Left ventricle myocardium superior (tissue), 1 donor: ENCODE results near the gene CLDN10. TPM values are rescaled to one million over a fixed set of nuclear protein-coding genes. Genes with fewer than 3 reads are reported as not detected.
"Not testable (repeated sequence)": the region's sequence is repeated elsewhere in the genome, so short reads cannot be mapped to it uniquely, and the experiment has no call there.

ENCODE experiments used
- ATAC-seq: fragments of 200-7000 bp; cut with Tn5 transposase; one replicate; pipeline ENCODE4 v1.9.1; 2020; ENCODE audit warnings: mild to moderate bottlenecking, moderate library complexity
- DNase-seq: peaks from one replicate; pipeline ENCODE4 v3.0.0-alpha.2; 2020
- intact Hi-C: fragments of 100-400 bp; cut with micrococcal nuclease; formaldehyde crosslinking; loops from one replicate; pipeline ENCODE4 v1.11.0; 2022
- long read RNA-seq: library from polyadenylated mRNA; unstranded; transcript quantifications from one replicate; pipeline ENCODE4 v2.0.0, GENCODE V29; 2021
- total RNA-seq: library from RNA; stranded (reverse); fragmentation: NEBNext Ultra II Directional; extraction: Animal tissue kit (Norgen Biotek cat#: 25700); gene quantifications from one replicate; pipeline ENCODE4 v1.2.1, GENCODE V29; 2021
- donor health status: DM: no; HTN: yes; CAD: no; lungs with severe emphysema.

Gene CLDN10
- total RNA-seq = not detected
- long read RNA-seq = 0 reads

- ATAC-seq (peak; percentile 27), DNase-seq (no peak)
- intact Hi-C loops = no loop called here
Observed at GRCh38 chr13:95552539-95553441, at the start of gene CLDN10. Gene CLDN10 (plus strand): TSS chr13:95552720. CDS start chr13:95552754, 34 bp downstream.

DNA sequence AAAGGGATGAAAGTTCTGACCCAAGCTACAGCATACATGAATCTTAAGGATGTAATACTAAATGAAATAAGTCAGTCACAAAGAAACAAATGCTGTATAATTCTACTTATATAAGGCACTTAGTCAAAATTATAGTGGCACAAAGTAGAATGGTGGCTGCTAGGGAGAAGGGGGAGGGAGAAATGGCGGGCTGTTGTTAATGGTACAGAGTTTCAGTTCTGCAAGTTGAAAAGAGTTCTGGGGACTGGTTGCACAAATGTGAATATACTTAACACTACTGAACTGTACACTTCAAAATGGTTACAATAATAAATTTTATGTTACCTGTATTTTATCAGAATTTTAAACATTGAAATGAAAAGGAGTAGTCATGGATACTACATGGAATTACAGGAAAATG lies 48.9 kb upstream of the CLDN10 start:
- no peak for DNase-seq
- no peak for ATAC-seq
- intact Hi-C loops = no loop called here

GRCh38 chr13:95505265-95505664 lies 47.3 kb upstream of the CLDN10 start:
- DNase-seq (no peak), ATAC-seq (peak; percentile 78)
- intact Hi-C loops = no loop called here

DNA sequence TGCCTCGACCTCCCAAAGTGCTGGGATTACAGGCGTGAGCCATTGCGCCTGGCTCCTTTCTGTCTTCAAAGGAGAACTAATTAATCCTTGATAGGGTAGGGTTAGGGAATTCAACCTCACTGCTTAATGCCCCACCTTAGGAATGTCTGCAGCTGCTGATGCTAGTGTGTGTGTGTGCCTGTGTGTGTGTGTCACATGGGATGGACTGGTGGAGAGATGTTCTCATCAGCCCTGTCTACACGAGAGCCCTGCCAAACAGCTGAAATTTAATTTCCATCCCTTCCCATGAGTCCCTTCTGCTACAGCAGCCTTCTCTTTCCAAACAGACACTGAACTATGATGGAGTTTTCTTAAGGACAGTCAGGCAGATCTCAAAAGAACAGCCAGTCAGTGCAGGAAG lies 46.5 kb upstream of the CLDN10 start:
- no peak for DNase-seq

DNA sequence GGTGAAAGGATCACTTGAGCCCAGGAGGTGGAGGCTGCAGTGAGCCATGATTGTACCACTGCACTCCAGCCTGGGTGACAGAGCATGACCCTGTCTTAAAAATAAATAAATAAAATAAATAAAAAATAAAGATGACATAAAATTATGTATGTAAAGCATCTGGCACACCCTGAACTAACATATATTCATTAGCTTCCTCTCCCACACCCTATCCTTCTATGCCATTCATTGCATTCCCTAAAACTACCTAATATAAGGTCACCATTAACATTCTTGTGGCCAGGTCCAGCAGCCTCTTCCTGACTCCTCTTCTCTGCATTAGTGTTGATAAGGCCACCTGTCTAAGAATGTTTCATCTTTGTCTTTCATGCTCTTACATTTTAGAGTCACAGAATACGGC lies 44.5 kb upstream of the CLDN10 start:
- no peak for DNase-seq
- no peak for ATAC-seq
- intact Hi-C loops = no loop called here

More for the DNA sequence above, 46.5 kb upstream of the CLDN10 start:
- intact Hi-C loops = no loop called here
- no peak for ATAC-seq

DNA sequence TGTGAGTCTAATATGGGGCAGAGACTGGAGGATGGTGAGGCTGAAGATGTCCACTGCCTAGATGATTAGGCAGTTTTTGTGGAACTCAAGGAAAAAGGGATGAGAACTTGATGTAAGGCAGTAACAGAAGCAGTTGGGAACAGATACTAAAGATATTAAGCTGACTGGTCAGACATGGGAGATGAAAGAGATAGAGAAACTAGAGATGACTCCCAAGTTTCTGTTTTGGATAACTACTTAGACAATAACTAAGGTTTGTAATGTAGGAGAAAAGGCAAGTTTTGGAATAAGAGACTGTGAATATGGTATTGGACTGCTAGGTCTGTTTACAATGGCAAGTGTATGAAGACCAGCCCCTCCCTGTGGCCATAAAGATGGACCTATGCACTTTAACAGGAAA lies 43.5 kb upstream of the CLDN10 start:
- DNase-seq = no peak
- no peak for ATAC-seq
- intact Hi-C loops = no loop called here

DNA sequence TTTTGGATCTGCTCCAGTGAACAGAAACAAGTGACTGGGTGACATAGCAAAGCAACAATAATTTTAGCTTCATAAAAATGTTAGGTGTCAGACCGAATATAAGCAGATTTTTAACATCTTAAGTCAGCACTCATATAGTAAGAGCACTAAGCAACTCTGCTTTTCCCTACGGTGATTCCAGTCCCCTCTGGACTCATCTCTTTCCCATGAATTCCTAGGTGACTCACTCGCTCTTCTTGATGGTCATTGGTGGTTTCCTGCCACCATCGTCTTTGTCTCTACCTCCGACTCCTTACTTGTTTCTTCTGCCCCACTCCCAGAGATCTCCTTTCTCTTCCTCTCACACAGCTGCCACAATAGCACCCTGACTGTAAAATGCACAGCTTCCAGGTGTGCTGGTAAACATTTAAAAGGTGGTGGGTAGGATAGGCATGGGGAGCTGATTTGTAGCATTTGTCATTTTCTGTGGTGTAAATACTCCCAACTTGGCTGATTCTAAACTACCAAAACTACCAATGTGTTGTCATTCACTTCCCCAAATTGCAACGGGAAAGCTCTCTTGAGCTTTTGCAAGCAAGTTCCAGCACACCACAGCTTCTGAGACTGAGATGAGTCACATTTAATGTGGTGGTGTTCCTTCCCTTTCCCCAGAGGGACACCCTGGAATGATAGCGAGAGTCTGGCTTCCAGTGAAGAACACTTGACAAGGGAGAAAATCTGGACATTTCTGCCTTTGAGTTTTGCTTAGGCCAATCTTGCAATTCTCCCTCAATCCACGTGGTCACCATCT lies 42.8 kb upstream of the CLDN10 start:
- DNase-seq (no peak), ATAC-seq (no peak)
- intact Hi-C loops = no loop called here

DNA sequence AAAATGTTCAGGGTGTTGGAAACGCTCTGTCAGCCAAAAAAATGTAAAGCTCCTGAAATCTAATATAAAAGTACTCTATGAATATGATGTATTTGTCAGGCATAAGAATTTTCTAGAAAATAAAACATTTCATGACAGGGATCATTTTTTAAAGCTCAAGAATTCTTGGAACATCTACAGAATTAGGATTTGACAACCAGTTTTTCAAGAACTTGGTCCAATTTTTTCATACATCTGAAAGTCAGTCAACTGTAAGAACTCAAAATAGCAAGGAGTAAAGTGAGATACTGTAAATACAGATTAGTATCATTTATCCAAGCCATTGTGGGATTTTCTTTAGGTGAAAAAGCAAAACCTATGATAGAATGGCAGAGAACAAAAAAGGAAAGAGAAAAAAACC lies 41.6 kb upstream of the CLDN10 start:
- ATAC-seq (no peak), DNase-seq (no peak)
- intact Hi-C loops = no loop called here

- DNase-seq = no peak
- ATAC-seq = no peak
- intact Hi-C loops = no loop called here
Observed at GRCh38 chr13:95512424-95512823, 40.1 kb upstream of the CLDN10 start.

- DNase-seq (no peak), ATAC-seq (no peak)
- intact Hi-C loops = no loop called here
Observed at GRCh38 chr13:95512957-95513356, 39.6 kb upstream of the CLDN10 start.

GRCh38 chr13:95515606-95516005 lies 36.9 kb upstream of the CLDN10 start:
- DNase-seq, ATAC-seq, intact Hi-C loops: not testable (repeated sequence)

DNA sequence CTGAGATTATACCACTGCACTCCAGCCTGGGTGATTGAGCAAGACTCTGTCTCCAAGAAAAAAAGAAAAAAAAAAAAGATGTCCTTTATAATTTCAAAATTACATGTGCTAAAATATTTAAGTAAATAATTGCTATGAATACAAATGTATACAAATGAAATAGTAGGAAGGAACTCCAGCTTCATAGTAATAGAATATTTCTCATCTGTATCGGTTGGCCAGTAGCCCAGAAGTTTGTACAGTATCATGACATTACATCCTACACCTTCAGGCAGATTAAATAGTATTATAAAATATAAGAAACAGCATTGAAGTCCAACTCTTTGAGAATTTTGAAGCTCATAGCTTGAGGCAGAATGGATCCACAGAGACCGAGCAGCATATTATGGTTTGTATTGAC lies 36.5 kb upstream of the CLDN10 start:
- DNase-seq (no peak), ATAC-seq (no peak)
- intact Hi-C loops = no loop called here

DNA sequence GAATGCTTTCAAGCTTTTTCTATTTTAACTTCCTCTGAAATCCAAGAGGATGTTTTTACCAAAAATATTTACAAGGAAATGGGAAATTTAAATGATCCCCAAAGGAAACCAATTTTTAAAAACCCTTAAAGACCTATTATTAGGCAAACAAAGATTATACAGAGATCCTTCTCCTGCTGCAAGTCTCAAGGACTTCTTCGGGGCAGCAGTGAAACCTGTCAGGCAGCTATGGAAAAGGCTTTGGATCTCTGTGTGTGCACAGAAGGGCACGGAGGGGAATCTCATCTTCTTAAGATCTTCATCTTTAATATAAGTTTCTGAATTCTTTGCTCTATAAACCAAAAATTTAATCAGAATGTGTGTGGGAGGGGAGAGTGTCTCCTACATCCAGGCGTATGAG lies 36.0 kb upstream of the CLDN10 start:
- intact Hi-C loops = no loop called here
- ATAC-seq (no peak), DNase-seq (no peak)

- DNase-seq (no peak), ATAC-seq (no peak)
- intact Hi-C loops = no loop called here
Observed at GRCh38 chr13:95523598-95523997, 28.9 kb upstream of the CLDN10 start.

- intact Hi-C loops = no loop called here
- DNase-seq (no peak), ATAC-seq (no peak)
Observed at GRCh38 chr13:95524264-95524901, 28.1 kb upstream of the CLDN10 start.

DNA sequence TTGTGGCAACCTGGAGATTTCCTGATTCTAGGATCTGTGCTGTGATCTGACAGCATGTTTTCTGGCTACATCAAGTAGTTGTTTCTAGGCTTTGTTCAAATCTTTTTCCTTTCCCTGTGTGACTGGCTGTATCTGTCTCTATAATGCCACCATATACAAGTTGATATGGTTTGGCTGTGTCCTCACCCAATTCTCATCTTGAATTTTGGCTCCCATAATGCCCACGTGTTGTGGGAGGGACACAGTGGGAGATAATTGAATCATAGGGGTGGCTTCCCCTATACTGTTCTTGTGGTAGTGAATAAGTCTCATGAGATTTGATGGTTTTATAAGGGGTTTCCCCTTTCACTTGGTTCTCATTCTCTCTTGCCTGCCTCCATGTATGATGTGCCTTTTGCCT lies 24.6 kb upstream of the CLDN10 start:
- ATAC-seq (no peak), DNase-seq (no peak)
- intact Hi-C loops = no loop called here

DNA sequence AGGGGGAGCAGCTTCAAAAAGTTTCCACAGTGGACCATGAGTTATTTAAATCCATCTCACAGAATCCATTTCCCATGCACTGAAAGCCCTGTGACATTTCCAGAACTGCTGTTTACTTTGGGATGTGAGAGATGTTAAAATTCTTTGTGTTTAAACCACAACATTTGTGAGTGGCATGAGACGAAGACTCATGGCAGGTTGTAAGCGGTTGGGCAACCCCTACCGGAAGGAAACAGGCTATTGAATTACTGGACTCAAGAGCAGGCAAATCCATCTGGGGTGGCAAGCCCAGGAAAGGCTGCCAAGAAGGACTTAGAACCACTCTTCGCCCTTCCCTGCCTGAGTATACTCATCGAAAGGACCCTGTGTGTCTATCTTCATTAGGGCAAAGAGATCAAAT lies 22.3 kb upstream of the CLDN10 start:
- intact Hi-C loops = loop anchor here (10.0 kb wide), 1 partner anchor 305 kb away; no protein-coding TSS in a partner anchor
- ATAC-seq = no peak
- DNase-seq = no peak

- ATAC-seq = no peak
- intact Hi-C loops = loop anchor here (10.0 kb wide), 1 partner anchor 301 kb away; no protein-coding TSS in a partner anchor
- no peak for DNase-seq
Observed at GRCh38 chr13:95533545-95534160, 18.9 kb upstream of the CLDN10 start.

GRCh38 chr13:95535243-95535642 lies 17.3 kb upstream of the CLDN10 start:
- intact Hi-C loops = loop anchor here (10.0 kb wide), 1 partner anchor 300 kb away; no protein-coding TSS in a partner anchor
- DNase-seq (no peak), ATAC-seq (no peak)
